ENCODE data around the gene RPS21. TPM values are rescaled to one million over a fixed set of nuclear protein-coding genes. Genes with fewer than 3 reads are reported as not detected.

Gene RPS21
- total and polyA plus RNA-seq, 9 of the 15 experiments (the other 6 are each of a cell fraction or from before 2014, with no cell fraction given), result 1,380 to 5,647 (median 3,091) TPM

GRCh38 chr20:62366370-62367135 is 20.4 kb upstream of the RPS21 start (continued):
- TF ChIP-seq KAT7 (CRISPR knock-in tag; IDR thresholded peaks at IDR 0.05; ENCODE audit: borderline replicate concordance), result 0 out of 2 replicates have a peak, but pooled peaks have one; percentile 13
- TF ChIP-seq ZFX (CRISPR knock-in tag; IDR thresholded peaks at IDR 0.05), result peak; percentile 44
- TF ChIP-seq CHD2 (IDR thresholded peaks at IDR 0.05; ENCODE audit: low read depth, low read length), result peak; percentile 82
- no peak for TF ChIP-seq HOXB6 (CRISPR knock-in tag; IDR thresholded peaks at IDR 0.05; ENCODE audit: borderline replicate concordance)
- no peak for TF ChIP-seq ZHX1 (conservative IDR thresholded peaks at IDR 0.05; ENCODE audit: low read length)
- TF ChIP-seq ZNF699 (CRISPR knock-in tag; IDR thresholded peaks at IDR 0.05; ENCODE audit: insufficient replicate concordance), result no peak
- TF ChIP-seq KAT8 (IDR thresholded peaks at IDR 0.05; ENCODE audit: low read depth), result no peak
- TF ChIP-seq PTBP1 (IDR thresholded peaks at IDR 0.05; ENCODE audit: low read depth, low read length), result no peak
- TF ChIP-seq L3MBTL2 (IDR thresholded peaks at IDR 0.05), result peak; percentile 17; the same call in 1 of the 2 replicates
- TF ChIP-seq NFIC (IDR thresholded peaks at IDR 0.05), result peak; percentile 55
- peak; percentile 46 for TF ChIP-seq HNRNPLL (IDR thresholded peaks at IDR 0.05; ENCODE audit: low read depth, low read length, poor library complexity, severe bottlenecking)
- no peak for TF ChIP-seq TFAM (CRISPR knock-in tag; conservative IDR thresholded peaks at IDR 0.05)
- no peak for TF ChIP-seq ZNF609 (CRISPR knock-in tag; IDR thresholded peaks at IDR 0.05; ENCODE audit: borderline replicate concordance)
- TF ChIP-seq SMAD1 (IDR thresholded peaks at IDR 0.05; ENCODE audit: low read depth, low read length, partially characterized antibody), result no peak
- no peak for TF ChIP-seq HMBOX1 (IDR thresholded peaks at IDR 0.05)
- 0 out of 2 replicates have a peak, but pooled peaks have one; percentile 2 for TF ChIP-seq CBFB (CRISPR knock-in tag; IDR thresholded peaks at IDR 0.05)
- no peak for TF ChIP-seq TRIM24 (IDR thresholded peaks at IDR 0.05)
- no peak for TF ChIP-seq TAF9B (IDR thresholded peaks at IDR 0.05; ENCODE audit: partially characterized antibody)
